ENCODE results near the gene KIF7. TPM values are rescaled to one million over a fixed set of nuclear protein-coding genes. Genes with fewer than 3 reads are reported as not detected.

The KIF7 gene
- total and polyA plus RNA-seq, 4 experiments from 2014 or later, result not detected

DNA sequence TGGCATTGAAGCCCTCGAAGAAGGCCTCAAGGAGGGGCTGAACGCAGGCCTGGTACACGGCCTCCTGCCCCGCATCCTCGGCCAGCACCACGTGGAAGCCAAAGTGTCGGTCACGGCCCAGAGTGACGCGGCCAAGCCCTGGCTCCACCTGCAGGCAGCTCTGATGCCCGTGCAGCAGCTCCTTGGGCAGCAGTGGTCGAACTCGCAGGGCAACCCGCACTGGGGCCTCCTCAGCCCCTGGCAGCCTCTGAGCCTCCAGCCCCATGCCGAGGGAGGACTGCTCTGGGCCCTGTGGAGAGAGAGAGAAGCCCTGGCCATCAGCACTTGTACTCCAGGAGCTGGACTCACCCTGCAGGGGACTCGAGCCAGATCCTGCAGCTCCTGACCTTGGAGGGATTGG is 2.6 kb downstream of the KIF7 start:
- Histone ChIP-seq H3K36me3 (ENCODE audit: insufficient read depth, low read length) (no peaks in the 10 kb centered on the region), H3K27ac (ENCODE audit: low read depth, low read length) (no peak overlapping the region), H3K27me3 (ENCODE audit: insufficient read depth, low read length) (peaks cover 6% of the 10 kb centered on the region), H3K4me3 (ENCODE audit: low read length in 2 of 2) (no peak overlapping the region), H3K9me3 (ENCODE audit: control insufficient read depth in 1 of 2, low read length in 2 of 2) (no peaks in the 10 kb centered on the region), H3K4me1 (ENCODE audit: insufficient read depth, low read length) (peaks cover 5% of the 10 kb centered on the region)
- Mint-ChIP-seq H3K9me3 (no peaks in the 10 kb centered on the region), H3K4me3 (no peak overlapping the region), H3K27me3 (peaks cover 29 to 36% of the 10 kb centered on the region in 2 donors), H3K36me3 (peaks cover 0 to 4% of the 10 kb centered on the region in 2 donors), H3K27ac (no peak overlapping the region), H3K4me1 (peaks cover 0 to 14% (median 8%) of the 10 kb centered on the region in 4 donors)
- ChIA-PET POLR2A (ENCODE audit: partially characterized antibody) (no interaction called here), CTCF (ENCODE audit: partially characterized antibody) (no interaction called here)
- DNase-seq, result no peak
- intact Hi-C loops (cut with micrococcal nuclease), result no loop called here

DNA sequence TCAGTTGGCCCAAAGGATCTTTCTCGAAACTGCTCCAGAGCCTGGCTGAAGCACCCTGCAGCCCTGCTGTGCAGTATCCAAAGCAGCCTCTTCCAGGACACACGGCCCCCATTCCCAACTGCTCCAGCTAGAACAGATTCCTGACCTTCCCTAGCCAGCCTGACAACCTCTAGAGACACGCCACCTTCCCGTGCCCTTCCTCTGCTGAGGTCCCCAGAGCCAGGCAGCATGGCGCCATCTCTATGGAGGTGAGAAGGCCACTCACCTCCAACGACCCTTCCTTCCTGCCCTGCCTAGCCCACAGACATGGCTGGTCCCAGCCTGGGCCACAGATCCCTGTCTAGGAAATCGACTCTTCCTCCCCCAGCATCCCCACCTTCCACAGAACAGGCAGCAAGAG is 3.1 kb downstream of the KIF7 start:
- peaks cover 6% of the 10 kb centered on the region for H3K27me3 ChIP-seq (ENCODE audit: insufficient read depth, low read length)
- intact Hi-C loops (cut with micrococcal nuclease), result no loop called here
- no peaks in the 10 kb centered on the region for H3K9me3 Mint-ChIP-seq
- H3K9me3 ChIP-seq (ENCODE audit: control insufficient read depth in 1 of 2, low read length in 2 of 2), result no peaks in the 10 kb centered on the region
- H3K4me3 ChIP-seq (ENCODE audit: low read length in 2 of 2), result no peak overlapping the region
- H3K27ac Mint-ChIP-seq, result no peak overlapping the region
- H3K4me3 Mint-ChIP-seq, result no peak overlapping the region
- peaks cover 0 to 4% of the 10 kb centered on the region in 2 donors for H3K36me3 Mint-ChIP-seq
- H3K27ac ChIP-seq (ENCODE audit: low read depth, low read length), result no peak overlapping the region
- H3K4me1 Mint-ChIP-seq, result peaks cover 0 to 14% (median 10%) of the 10 kb centered on the region in 4 donors
- H3K4me1 ChIP-seq (ENCODE audit: insufficient read depth, low read length), result peaks cover 5% of the 10 kb centered on the region
- CTCF ChIA-PET (ENCODE audit: partially characterized antibody), result interaction anchor here (1.0 kb wide), 1 partner anchor 20 kb away, joined by 3 read pairs; no protein-coding TSS in a partner anchor
- DNase-seq, result no peak
- H3K36me3 ChIP-seq (ENCODE audit: insufficient read depth, low read length), result no peaks in the 10 kb centered on the region
- POLR2A ChIA-PET (ENCODE audit: partially characterized antibody), result no interaction called here
- H3K27me3 Mint-ChIP-seq, result peaks cover 29 to 34% of the 10 kb centered on the region in 2 donors

DNA sequence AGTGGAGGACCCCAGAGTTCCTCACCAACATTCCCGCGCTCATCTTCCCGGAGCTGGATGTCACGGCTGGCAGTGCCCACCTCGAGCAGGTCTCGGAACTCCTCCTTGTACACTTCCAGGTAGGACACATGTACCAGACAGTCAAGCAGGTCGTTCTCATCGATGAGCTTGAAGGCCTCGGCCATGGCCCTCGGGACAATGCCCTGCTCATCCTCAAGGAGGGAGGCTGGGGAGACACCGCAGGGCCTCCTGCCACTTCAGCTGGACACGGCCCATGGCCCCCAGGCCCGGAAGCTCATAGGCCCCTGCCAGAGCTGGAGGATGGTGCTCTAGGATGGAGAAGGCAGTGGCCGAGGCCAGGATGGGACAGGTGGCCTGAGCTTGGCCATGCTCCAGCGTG is 5.6 kb downstream of the KIF7 start:
- Histone ChIP-seq H3K27ac (ENCODE audit: low read depth, low read length) (no peak overlapping the region), H3K36me3 (ENCODE audit: insufficient read depth, low read length) (no peaks in the 10 kb centered on the region), H3K4me1 (ENCODE audit: insufficient read depth, low read length) (peaks cover 4% of the 10 kb centered on the region), H3K9me3 (ENCODE audit: control insufficient read depth in 1 of 2, low read length in 2 of 2) (no peaks in the 10 kb centered on the region), H3K4me3 (ENCODE audit: low read length in 2 of 2) (no peak overlapping the region), H3K27me3 (ENCODE audit: insufficient read depth, low read length) (peaks cover 6% of the 10 kb centered on the region)
- ChIA-PET CTCF (ENCODE audit: partially characterized antibody) (interaction anchor here (1.1 kb wide), 1 partner anchor 9 kb away, joined by 4 read pairs; no protein-coding TSS in a partner anchor), POLR2A (ENCODE audit: partially characterized antibody) (no interaction called here)
- H3K4me1 Mint-ChIP-seq, result peaks cover 0 to 8% (median 7%) of the 10 kb centered on the region in 4 donors
- H3K9me3 Mint-ChIP-seq, result no peaks in the 10 kb centered on the region
- H3K27ac Mint-ChIP-seq, result no peak overlapping the region
- no peaks in the 10 kb centered on the region for H3K36me3 Mint-ChIP-seq
- intact Hi-C loops (cut with micrococcal nuclease), result no loop called here
- no peak for DNase-seq
- H3K27me3 Mint-ChIP-seq, result peaks cover 18 to 19% of the 10 kb centered on the region in 2 donors
- H3K4me3 Mint-ChIP-seq, result no peak overlapping the region

DNA sequence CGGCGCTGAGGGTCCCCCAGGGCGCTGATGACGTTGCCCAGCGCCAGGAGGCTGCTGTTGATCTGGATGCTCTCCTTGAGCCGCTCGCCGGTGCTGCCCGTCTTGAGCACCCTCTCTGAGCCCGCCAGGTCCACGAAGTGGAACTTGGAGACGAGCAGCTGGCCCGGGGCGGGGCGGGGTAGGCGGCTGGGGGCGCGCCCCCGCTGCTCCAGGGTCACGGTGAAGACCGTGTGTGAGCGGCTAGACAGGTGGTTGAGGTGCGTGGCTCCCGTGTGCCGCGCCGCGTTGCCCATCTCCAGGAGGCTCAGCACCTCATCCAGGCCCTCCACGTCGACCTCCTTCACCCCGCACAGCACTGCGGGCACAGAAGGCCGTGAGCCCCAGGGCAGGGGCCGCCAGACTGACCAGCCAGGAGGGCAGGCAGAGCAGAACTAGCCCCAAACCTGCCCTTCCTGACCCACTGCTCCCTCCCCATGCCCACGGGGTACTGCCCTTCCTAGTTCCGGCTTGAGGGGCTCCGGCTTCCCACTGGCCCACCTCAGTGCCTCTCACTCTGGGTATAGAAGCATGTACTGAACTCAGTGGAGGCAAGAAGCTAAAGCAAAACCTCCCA is 6.1 kb downstream of the KIF7 start:
- peaks cover 0 to 3% (median 1%) of the 10 kb centered on the region in 4 donors for H3K4me1 Mint-ChIP-seq
- no peak overlapping the region for H3K4me3 Mint-ChIP-seq
- H3K27ac ChIP-seq (ENCODE audit: low read depth, low read length), result no peak overlapping the region
- H3K4me3 ChIP-seq (ENCODE audit: low read length in 2 of 2), result no peak overlapping the region
- intact Hi-C loops (cut with micrococcal nuclease), result no loop called here
- no peak for DNase-seq
- H3K27ac Mint-ChIP-seq, result no peak overlapping the region
- no peaks in the 10 kb centered on the region for H3K36me3 ChIP-seq (ENCODE audit: insufficient read depth, low read length)
- POLR2A ChIA-PET (ENCODE audit: partially characterized antibody), result no interaction called here
- peaks cover 6% of the 10 kb centered on the region for H3K27me3 ChIP-seq (ENCODE audit: insufficient read depth, low read length)
- no peaks in the 10 kb centered on the region for H3K9me3 Mint-ChIP-seq
- peaks cover 12 to 14% of the 10 kb centered on the region in 2 donors for H3K27me3 Mint-ChIP-seq
- H3K4me1 ChIP-seq (ENCODE audit: insufficient read depth, low read length), result no peaks in the 10 kb centered on the region
- H3K9me3 ChIP-seq (ENCODE audit: control insufficient read depth in 1 of 2, low read length in 2 of 2), result no peaks in the 10 kb centered on the region
- CTCF ChIA-PET (ENCODE audit: partially characterized antibody), result no interaction called here
- H3K36me3 Mint-ChIP-seq, result no peaks in the 10 kb centered on the region

DNA sequence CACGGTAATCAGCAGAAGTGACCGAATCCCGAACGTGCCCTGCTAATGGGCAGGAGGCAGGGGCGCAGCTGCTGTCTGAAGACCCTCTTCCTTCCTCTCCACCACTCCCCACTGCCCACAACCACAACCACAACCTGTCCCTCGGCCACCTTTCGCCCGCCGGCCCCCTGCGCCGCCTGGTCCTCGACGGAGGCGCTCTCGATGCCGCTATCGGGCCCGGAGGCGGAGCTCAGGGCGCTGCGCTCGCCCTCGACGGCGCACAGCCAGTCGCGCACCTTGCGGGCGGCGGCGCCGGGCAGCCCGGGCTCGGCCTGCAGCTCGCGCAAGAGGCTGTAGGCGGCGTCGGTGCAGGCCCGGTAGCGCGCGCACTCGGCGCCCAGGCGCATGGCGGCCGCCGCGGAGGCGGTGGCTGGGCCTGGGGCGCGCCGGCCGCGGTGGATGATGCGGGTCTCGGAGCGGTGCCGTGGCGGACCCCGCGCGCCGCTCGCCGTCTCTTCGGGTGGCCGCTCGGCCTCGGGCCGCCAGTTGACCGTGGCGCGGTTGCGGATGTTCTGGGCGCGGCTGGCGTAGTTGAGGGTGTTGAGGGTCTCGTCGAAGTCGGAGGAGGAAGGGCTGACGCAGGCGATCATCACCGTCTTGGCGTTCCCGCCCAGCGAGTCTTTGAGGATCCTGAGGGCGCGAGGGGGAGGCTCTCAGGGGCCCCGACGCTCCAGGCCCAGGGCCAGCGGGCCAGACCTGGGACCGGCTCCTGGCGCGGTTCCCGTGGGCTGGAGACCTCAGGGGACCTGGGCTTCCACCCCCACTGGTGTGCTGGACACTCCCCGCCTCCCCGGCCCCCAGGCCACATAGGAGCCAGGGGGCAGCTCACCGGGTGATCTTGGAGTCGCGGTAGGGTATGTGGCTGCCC is 6.9 kb downstream of the KIF7 start:
- no peak overlapping the region for H3K4me3 ChIP-seq (ENCODE audit: low read length in 2 of 2)
- no peak for DNase-seq
- H3K27ac ChIP-seq (ENCODE audit: low read depth, low read length), result no peak overlapping the region
- Mint-ChIP-seq H3K4me3 (no peak overlapping the region), H3K27me3 (peaks cover 10 to 13% of the 10 kb centered on the region in 2 donors), H3K9me3 (no peaks in the 10 kb centered on the region), H3K36me3 (no peaks in the 10 kb centered on the region), H3K4me1 (peaks cover 0 to 3% (median 1%) of the 10 kb centered on the region in 4 donors), H3K27ac (no peak overlapping the region)
- ChIA-PET CTCF (ENCODE audit: partially characterized antibody) (interaction anchor here (0.9 kb wide), 1 partner anchor 14 kb away, joined by 3 read pairs; no protein-coding TSS in a partner anchor), POLR2A (ENCODE audit: partially characterized antibody) (no interaction called here)
- no peaks in the 10 kb centered on the region for H3K4me1 ChIP-seq (ENCODE audit: insufficient read depth, low read length)
- intact Hi-C loops (cut with micrococcal nuclease), result no loop called here
- peaks cover 5% of the 10 kb centered on the region for H3K27me3 ChIP-seq (ENCODE audit: insufficient read depth, low read length)
- no peaks in the 10 kb centered on the region for H3K9me3 ChIP-seq (ENCODE audit: control insufficient read depth in 1 of 2, low read length in 2 of 2)
- no peaks in the 10 kb centered on the region for H3K36me3 ChIP-seq (ENCODE audit: insufficient read depth, low read length)

DNA sequence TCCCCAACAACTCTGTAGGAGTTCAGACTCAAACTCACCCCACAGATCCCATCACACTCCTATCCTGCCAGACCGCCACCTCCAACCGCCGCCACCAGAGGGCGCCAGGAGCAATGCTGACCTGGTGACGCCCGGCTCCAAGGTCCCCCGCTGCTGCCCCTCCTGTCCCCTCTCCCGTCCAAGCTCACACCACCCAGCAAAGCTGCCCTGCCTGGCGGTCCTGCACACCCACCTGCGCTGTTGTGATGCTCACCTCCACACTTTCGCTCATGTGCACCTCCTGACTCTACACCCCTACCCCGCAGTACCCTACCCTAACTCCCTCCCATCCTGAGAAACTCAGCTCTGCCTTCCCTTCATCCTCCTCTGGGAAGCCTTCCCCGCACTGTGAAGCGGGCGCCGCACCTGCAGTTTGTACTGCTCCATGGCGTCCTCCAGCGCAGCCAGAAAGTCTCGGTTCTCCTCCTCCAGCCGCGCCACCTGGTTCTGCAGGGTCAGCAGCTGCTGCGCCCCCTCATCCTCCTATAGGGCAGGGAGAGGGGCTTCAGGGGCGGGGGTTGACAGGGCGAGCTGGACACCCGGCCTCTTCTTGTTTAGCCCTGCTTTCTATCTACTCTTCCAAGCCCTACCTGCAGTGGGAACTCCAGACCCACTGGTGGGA is 7.9 kb downstream of the KIF7 start:
- POLR2A ChIA-PET (ENCODE audit: partially characterized antibody), result no interaction called here
- Histone ChIP-seq H3K27me3 (ENCODE audit: insufficient read depth, low read length) (no peaks in the 10 kb centered on the region), H3K27ac (ENCODE audit: low read depth, low read length) (no peak overlapping the region), H3K4me1 (ENCODE audit: insufficient read depth, low read length) (no peaks in the 10 kb centered on the region), H3K9me3 (ENCODE audit: control insufficient read depth in 1 of 2, low read length in 2 of 2) (no peaks in the 10 kb centered on the region), H3K4me3 (ENCODE audit: low read length in 2 of 2) (no peak overlapping the region), H3K36me3 (ENCODE audit: insufficient read depth, low read length) (no peaks in the 10 kb centered on the region)
- Mint-ChIP-seq H3K36me3 (no peaks in the 10 kb centered on the region), H3K9me3 (no peaks in the 10 kb centered on the region), H3K27me3 (peaks cover 5 to 10% of the 10 kb centered on the region in 2 donors), H3K27ac (no peak overlapping the region), H3K4me3 (peak overlapping the region in 1 of 8 donors; percentile 48), H3K4me1 (peaks cover 0 to 3% (median 1%) of the 10 kb centered on the region in 4 donors)
- peak in 4 of 5 donors; percentile 27 to 38 (median 32) for DNase-seq
- intact Hi-C loops (cut with micrococcal nuclease), result no loop called here
- CTCF ChIA-PET (ENCODE audit: partially characterized antibody), result interaction anchor here (0.9 kb wide), 1 partner anchor 15 kb away, joined by 3 read pairs; no protein-coding TSS in a partner anchor

Data from CD4-positive, alpha-beta memory T cell (primary cell).